ENCODE data around the gene AGFG2. TPM values are rescaled to one million over a fixed set of nuclear protein-coding genes. Genes with fewer than 3 reads are reported as not detected.

AGFG2 gene
- total RNA-seq, 1 donor from 2014 or later = 22.9 TPM

GRCh38 chr7:100612730-100613390, 73.9 kb downstream of the AGFG2 start:
- peak overlapping the region; percentile 96 for H3K27ac ChIP-seq
- DNase-seq = no peak
- peaks cover 9% of the 10 kb centered on the region for H3K36me3 ChIP-seq
- H3K27me3 ChIP-seq (ENCODE audit: low read depth) = no peaks in the 10 kb centered on the region
- H3K9me3 ChIP-seq = no peaks in the 10 kb centered on the region
- peaks cover 12% of the 10 kb centered on the region for H3K4me1 ChIP-seq
- ATAC-seq = peak; percentile 5 to 11
- peak overlapping the region; percentile 84 for H3K4me3 ChIP-seq
- intact Hi-C loops (cut with DNase I) = no loop called here
- TF ChIP-seq, protein P1, sequence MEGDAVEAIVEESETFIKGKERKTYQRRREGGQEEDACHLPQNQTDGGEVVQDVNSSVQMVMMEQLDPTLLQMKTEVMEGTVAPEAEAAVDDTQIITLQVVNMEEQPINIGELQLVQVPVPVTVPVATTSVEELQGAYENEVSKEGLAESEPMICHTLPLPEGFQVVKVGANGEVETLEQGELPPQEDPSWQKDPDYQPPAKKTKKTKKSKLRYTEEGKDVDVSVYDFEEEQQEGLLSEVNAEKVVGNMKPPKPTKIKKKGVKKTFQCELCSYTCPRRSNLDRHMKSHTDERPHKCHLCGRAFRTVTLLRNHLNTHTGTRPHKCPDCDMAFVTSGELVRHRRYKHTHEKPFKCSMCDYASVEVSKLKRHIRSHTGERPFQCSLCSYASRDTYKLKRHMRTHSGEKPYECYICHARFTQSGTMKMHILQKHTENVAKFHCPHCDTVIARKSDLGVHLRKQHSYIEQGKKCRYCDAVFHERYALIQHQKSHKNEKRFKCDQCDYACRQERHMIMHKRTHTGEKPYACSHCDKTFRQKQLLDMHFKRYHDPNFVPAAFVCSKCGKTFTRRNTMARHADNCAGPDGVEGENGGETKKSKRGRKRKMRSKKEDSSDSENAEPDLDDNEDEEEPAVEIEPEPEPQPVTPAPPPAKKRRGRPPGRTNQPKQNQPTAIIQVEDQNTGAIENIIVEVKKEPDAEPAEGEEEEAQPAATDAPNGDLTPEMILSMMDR (IDR thresholded peaks at IDR 0.05) = no peak

- ATAC-seq = no peak
- TF ChIP-seq, protein P1 (IDR thresholded peaks at IDR 0.05) = no peak
- no peaks in the 10 kb centered on the region for H3K9me3 ChIP-seq
- peaks cover 12% of the 10 kb centered on the region for H3K4me1 ChIP-seq
- no peaks in the 10 kb centered on the region for H3K27me3 ChIP-seq (ENCODE audit: low read depth)
- H3K36me3 ChIP-seq = peaks cover 9% of the 10 kb centered on the region
- no peak for DNase-seq
- intact Hi-C loops (cut with DNase I) = no loop called here
- H3K4me3 ChIP-seq = peak overlapping the region; percentile 84
- no peak overlapping the region for H3K27ac ChIP-seq
Observed at GRCh38 chr7:100613412-100614175, 74.6 kb downstream of the AGFG2 start.

GRCh38 chr7:100614308-100614861, 75.4 kb downstream of the AGFG2 start:
- no peak overlapping the region for H3K27ac ChIP-seq
- peaks cover 12% of the 10 kb centered on the region for H3K4me1 ChIP-seq
- intact Hi-C loops (cut with DNase I) = no loop called here
- peaks cover 9% of the 10 kb centered on the region for H3K36me3 ChIP-seq
- H3K9me3 ChIP-seq = no peaks in the 10 kb centered on the region
- DNase-seq = no peak
- TF ChIP-seq, protein P1 (IDR thresholded peaks at IDR 0.05) = no peak
- ATAC-seq = no peak
- no peaks in the 10 kb centered on the region for H3K27me3 ChIP-seq (ENCODE audit: low read depth)
- H3K4me3 ChIP-seq = no peak overlapping the region

Other genes with a start within 250 kb of the AGFG2 start
- gene SPDYE3, start 231.5 kb upstream of the AGFG2 start, total RNA-seq = not detected
- gene PILRB, start 181.1 kb upstream of the AGFG2 start, total RNA-seq = 35.9 TPM
- gene PILRA, start 165.7 kb upstream of the AGFG2 start, total RNA-seq = 48.7 TPM
- gene ZCWPW1, start 110.5 kb upstream of the AGFG2 start, total RNA-seq = 4.9 TPM
- gene MEPCE, start 109.4 kb upstream of the AGFG2 start, total RNA-seq = 36.3 TPM
- 24.5 TPM for gene PPP1R35, start 102.7 kb upstream of the AGFG2 start, total RNA-seq
- 1.7 TPM for gene SPACDR, start 74.9 kb upstream of the AGFG2 start, total RNA-seq
- 53.6 TPM for gene TSC22D4, start 60.0 kb upstream of the AGFG2 start, total RNA-seq
- gene NYAP1, start 55.3 kb upstream of the AGFG2 start, total RNA-seq = 1.1 TPM
- 10.6 TPM for gene SAP25, start 34.7 kb downstream of the AGFG2 start, total RNA-seq
- 80.3 TPM for gene LRCH4, start 46.9 kb downstream of the AGFG2 start, total RNA-seq
- 0.74 TPM for gene FBXO24, start 47.1 kb downstream of the AGFG2 start, total RNA-seq
- 75.2 TPM for gene PCOLCE, start 63.2 kb downstream of the AGFG2 start, total RNA-seq
- 19.5 TPM for gene MOSPD3, start 73.3 kb downstream of the AGFG2 start, total RNA-seq
- gene TFR2, start 102.3 kb downstream of the AGFG2 start, total RNA-seq = 0.35 TPM
- not detected for gene ACTL6B, start 117.2 kb downstream of the AGFG2 start, total RNA-seq
- 247 TPM for gene GNB2, start 134.5 kb downstream of the AGFG2 start, total RNA-seq
- 53.4 TPM for gene GIGYF1, start 155.0 kb downstream of the AGFG2 start, total RNA-seq
- gene POP7, start 166.9 kb downstream of the AGFG2 start, total RNA-seq = 21.5 TPM
- gene EPO, start 181.3 kb downstream of the AGFG2 start, total RNA-seq = not detected
- not detected for gene ZAN, start 194.4 kb downstream of the AGFG2 start, total RNA-seq